Memory B cell (primary cell): ENCODE measurements around the gene PRSS12.

Source experiments
- ATAC-seq: fragments of 150-1000 bp; cut with Tn5 transposase; 2 replicates; pipeline ENCODE4 v1.10.0; 2021; ENCODE audit warnings: low read depth, mild to moderate bottlenecking, moderate library complexity
- DNase-seq, 2 donors: peaks; one replicate each; pipeline ENCODE4 v3.0.0; 2022; ENCODE audit warnings: low spot score in 2 of 2
- H3K27ac Mint-ChIP-seq: one replicate; pipeline ENCODE4 v1.8.0; 2022; ENCODE audit warnings: mild to moderate bottlenecking, moderate library complexity, mixed read lengths
- H3K27me3 Mint-ChIP-seq: one replicate; pipeline ENCODE4 v1.8.0; 2022; ENCODE audit warnings: mixed read lengths
- H3K36me3 Mint-ChIP-seq: one replicate; pipeline ENCODE4 v1.8.0; 2022; ENCODE audit warnings: mild to moderate bottlenecking, mixed read lengths
- H3K4me1 Mint-ChIP-seq: one replicate; pipeline ENCODE4 v1.8.0; 2022; ENCODE audit warnings: mixed read lengths
- H3K4me3 Mint-ChIP-seq: one replicate; pipeline ENCODE4 v1.8.0; 2022; ENCODE audit warnings: mild to moderate bottlenecking, moderate library complexity, mixed read lengths
- H3K9me3 Mint-ChIP-seq: one replicate; pipeline ENCODE4 v1.8.0; 2022; ENCODE audit warnings: mixed read lengths

The PRSS12 gene

GRCh38 chr4:118265312-118266144 is 87.3 kb downstream of the PRSS12 start:
- Mint-ChIP-seq H3K4me1 (no peaks in the 10 kb centered on the region), H3K9me3 (no peaks in the 10 kb centered on the region), H3K36me3 (no peaks in the 10 kb centered on the region), H3K27me3 (peaks cover 9% of the 10 kb centered on the region), H3K27ac (no peak overlapping the region), H3K4me3 (peak overlapping the region; percentile 60)
- ATAC-seq (no peak), DNase-seq (no peak)

GRCh38 chr4:118264096-118264495 is 88.7 kb downstream of the PRSS12 start:
- no peak for ATAC-seq
- Mint-ChIP-seq H3K27ac (no peak overlapping the region), H3K4me1 (no peaks in the 10 kb centered on the region), H3K4me3 (no peak overlapping the region), H3K9me3 (no peaks in the 10 kb centered on the region), H3K36me3 (no peaks in the 10 kb centered on the region), H3K27me3 (peaks cover 9% of the 10 kb centered on the region)
- no peak for DNase-seq

GRCh38 chr4:118260309-118260708 is 92.5 kb downstream of the PRSS12 start:
- H3K4me1 Mint-ChIP-seq, result no peaks in the 10 kb centered on the region
- DNase-seq (no peak), ATAC-seq (no peak)
- no peak overlapping the region for H3K4me3 Mint-ChIP-seq
- H3K9me3 Mint-ChIP-seq, result no peaks in the 10 kb centered on the region
- no peak overlapping the region for H3K27ac Mint-ChIP-seq
- peaks cover 8% of the 10 kb centered on the region for H3K27me3 Mint-ChIP-seq
- H3K36me3 Mint-ChIP-seq, result no peaks in the 10 kb centered on the region

- Mint-ChIP-seq H3K4me3 (no peak overlapping the region), H3K4me1 (no peaks in the 10 kb centered on the region), H3K9me3 (no peaks in the 10 kb centered on the region), H3K27me3 (peaks cover 5% of the 10 kb centered on the region), H3K27ac (no peak overlapping the region), H3K36me3 (no peaks in the 10 kb centered on the region)
- DNase-seq (no peak), ATAC-seq (no peak)
Observed at GRCh38 chr4:118259111-118259510, 93.7 kb downstream of the PRSS12 start.

GRCh38 chr4:118254368-118254767 is 98.4 kb downstream of the PRSS12 start:
- no peaks in the 10 kb centered on the region for H3K36me3 Mint-ChIP-seq
- no peak for ATAC-seq
- H3K4me1 Mint-ChIP-seq, result no peaks in the 10 kb centered on the region
- H3K9me3 Mint-ChIP-seq, result peaks cover 1% of the 10 kb centered on the region
- no peak overlapping the region for H3K4me3 Mint-ChIP-seq
- no peak overlapping the region for H3K27ac Mint-ChIP-seq
- no peaks in the 10 kb centered on the region for H3K27me3 Mint-ChIP-seq
- no peak for DNase-seq

- Mint-ChIP-seq H3K36me3 (no peaks in the 10 kb centered on the region), H3K27ac (no peak overlapping the region)
Observed at GRCh38 chr4:118249890-118250289, 102.9 kb downstream of the PRSS12 start.

GRCh38 chr4:118237531-118237930 is 115.3 kb downstream of the PRSS12 start:
- peaks cover 7% of the 10 kb centered on the region for H3K27me3 Mint-ChIP-seq
- DNase-seq, result no peak
- no peak overlapping the region for H3K27ac Mint-ChIP-seq
- no peaks in the 10 kb centered on the region for H3K4me1 Mint-ChIP-seq
- no peak for ATAC-seq
- no peaks in the 10 kb centered on the region for H3K36me3 Mint-ChIP-seq
- no peak overlapping the region for H3K4me3 Mint-ChIP-seq
- H3K9me3 Mint-ChIP-seq, result no peaks in the 10 kb centered on the region

More at GRCh38 chr4:118249890-118250289, 102.9 kb downstream of the PRSS12 start:
- DNase-seq (no peak), ATAC-seq (no peak)
- H3K4me3 Mint-ChIP-seq, result no peak overlapping the region
- H3K9me3 Mint-ChIP-seq, result peaks cover 1% of the 10 kb centered on the region
- H3K27me3 Mint-ChIP-seq, result no peaks in the 10 kb centered on the region
- H3K4me1 Mint-ChIP-seq, result no peaks in the 10 kb centered on the region

GRCh38 chr4:118235566-118236120 is 117.2 kb downstream of the PRSS12 start:
- Mint-ChIP-seq H3K27ac (no peak overlapping the region), H3K4me1 (no peaks in the 10 kb centered on the region), H3K9me3 (no peaks in the 10 kb centered on the region), H3K27me3 (peaks cover 7% of the 10 kb centered on the region), H3K4me3 (no peak overlapping the region), H3K36me3 (no peaks in the 10 kb centered on the region)
- no peak for ATAC-seq
- DNase-seq, result no peak
